Testis (tissue), 3 donors: ENCODE data around the gene ZNF827. TPM values are rescaled to one million over a fixed set of nuclear protein-coding genes. Genes with fewer than 3 reads are reported as not detected.

Experiments
- DNase-seq: peaks from one replicate; pipeline ENCODE4 v3.0.0-alpha.2; 2019
- H3K27ac ChIP-seq, 2 donors: fragments of 200-600 bp; sonication (generic); one replicate each; pipeline ENCODE4 v1.5.1; 2019
- H3K27me3 ChIP-seq: fragments of 200-600 bp; sonication (generic); one replicate; pipeline ENCODE4 v1.5.1; 2019
- H3K36me3 ChIP-seq: fragments of 200-600 bp; sonication (generic); one replicate; pipeline ENCODE4 v1.5.1; 2017; ENCODE audit warnings: low read depth; ENCODE audit errors: missing control alignments
- H3K4me1 ChIP-seq: fragments of 200-600 bp; sonication (generic); one replicate; pipeline ENCODE4 v1.5.1; 2019
- H3K4me3 ChIP-seq, 2 donors: fragments of 200-600 bp; sonication (generic); one replicate each; pipeline ENCODE4 v1.5.1; 2017 to 2019
- H3K9me3 ChIP-seq: fragments of 200-600 bp; sonication (generic); one replicate; pipeline ENCODE4 v1.5.1; 2017
- POLR2A ChIP-seq: fragments of 450-650 bp; IDR thresholded peaks from one replicate; pipeline ENCODE4 v1.6.1; 2017; ENCODE audit warnings: antibody characterized with exemption, mild to moderate bottlenecking, moderate library complexity
- WGBS, 2 donors: methylation state at CpG; one replicate each; pipeline ENCODE4 v1.1.5; 2018; 5-methylcytosine and 5-hydroxymethylcytosine counted together
- intact Hi-C: fragments of 100-400 bp; cut with DNase I; formaldehyde crosslinking; loops from one replicate; pipeline ENCODE4 v1.15.1; 2023; ENCODE audit warnings: low total_unique reads
- polyA plus RNA-seq: library from polyadenylated mRNA; stranded (reverse); fragments of 350-450 nt; fragmentation: Illumina TruSeq; extraction: RNeasy Lipid Tissue Mini Kit (QIAGEN cat#74804); gene quantifications from one replicate; pipeline ENCODE4 v1.2.3, GENCODE V29; 2014; ENCODE audit warnings: low read depth, low replicate concordance; ENCODE audit not compliant: insufficient read depth
- total RNA-seq, 2 donors: library from RNA; depleted of rRNA; stranded (reverse); fragments of >200 nt; gene quantifications; one replicate each; pipeline ENCODE4 v1.2.3, GENCODE V29; 2016
- TF ChIP-seq, protein P1 (sequence below), 3 experiments: fragments of 450-650 bp in 2 of 3; fragments of 200-600 bp in 1 of 3; sonication (generic) in 1 of 3; IDR thresholded peaks; one replicate each; pipeline ENCODE4 v1.5.1; 2016 to 2019; ENCODE audit warnings: antibody characterized with exemption in 3 of 3, mild to moderate bottlenecking in 2 of 3, moderate library complexity in 1 of 3

The ZNF827 gene
- total and polyA plus RNA-seq, 3 donors from 2014 or later, result 13.9 to 46.8 (median 37.5) TPM

DNA sequence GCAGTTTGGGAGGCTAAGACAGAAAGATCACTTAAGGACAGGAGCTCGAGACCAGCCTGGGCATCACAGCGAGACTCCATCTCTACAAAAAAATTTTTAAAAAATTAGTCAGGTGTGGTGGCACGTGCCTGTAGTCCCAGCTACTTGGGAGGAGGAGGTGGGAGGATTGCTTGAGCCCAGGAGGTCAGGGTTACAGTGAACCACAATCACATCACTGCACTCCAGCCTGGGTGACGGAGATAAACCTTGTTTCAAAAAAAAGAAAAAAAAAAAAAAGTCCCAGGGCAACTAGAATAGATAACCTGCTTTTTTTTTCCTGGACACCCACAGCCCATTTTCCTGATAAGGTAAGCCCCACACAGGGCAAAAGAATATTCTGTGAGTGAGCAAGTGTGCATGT lies 162.4 kb downstream of the ZNF827 start:
- Histone ChIP-seq H3K36me3 (no peaks in the 10 kb centered on the region), H3K27me3 (no peaks in the 10 kb centered on the region), H3K9me3 (no peaks in the 10 kb centered on the region), H3K4me1 (no peaks in the 10 kb centered on the region), H3K4me3 (no peak overlapping the region), H3K27ac (no peak overlapping the region)
- TF ChIP-seq POLR2A, result no peak
- TF ChIP-seq, protein P1, sequence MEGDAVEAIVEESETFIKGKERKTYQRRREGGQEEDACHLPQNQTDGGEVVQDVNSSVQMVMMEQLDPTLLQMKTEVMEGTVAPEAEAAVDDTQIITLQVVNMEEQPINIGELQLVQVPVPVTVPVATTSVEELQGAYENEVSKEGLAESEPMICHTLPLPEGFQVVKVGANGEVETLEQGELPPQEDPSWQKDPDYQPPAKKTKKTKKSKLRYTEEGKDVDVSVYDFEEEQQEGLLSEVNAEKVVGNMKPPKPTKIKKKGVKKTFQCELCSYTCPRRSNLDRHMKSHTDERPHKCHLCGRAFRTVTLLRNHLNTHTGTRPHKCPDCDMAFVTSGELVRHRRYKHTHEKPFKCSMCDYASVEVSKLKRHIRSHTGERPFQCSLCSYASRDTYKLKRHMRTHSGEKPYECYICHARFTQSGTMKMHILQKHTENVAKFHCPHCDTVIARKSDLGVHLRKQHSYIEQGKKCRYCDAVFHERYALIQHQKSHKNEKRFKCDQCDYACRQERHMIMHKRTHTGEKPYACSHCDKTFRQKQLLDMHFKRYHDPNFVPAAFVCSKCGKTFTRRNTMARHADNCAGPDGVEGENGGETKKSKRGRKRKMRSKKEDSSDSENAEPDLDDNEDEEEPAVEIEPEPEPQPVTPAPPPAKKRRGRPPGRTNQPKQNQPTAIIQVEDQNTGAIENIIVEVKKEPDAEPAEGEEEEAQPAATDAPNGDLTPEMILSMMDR (IDR thresholded peaks at IDR 0.05), result no peak
- 79 to 84% methylated on average over 4 of the region's 4 CpGs for WGBS, 2 donors
- intact Hi-C loops, result no loop called here
- no peak for DNase-seq

DNA sequence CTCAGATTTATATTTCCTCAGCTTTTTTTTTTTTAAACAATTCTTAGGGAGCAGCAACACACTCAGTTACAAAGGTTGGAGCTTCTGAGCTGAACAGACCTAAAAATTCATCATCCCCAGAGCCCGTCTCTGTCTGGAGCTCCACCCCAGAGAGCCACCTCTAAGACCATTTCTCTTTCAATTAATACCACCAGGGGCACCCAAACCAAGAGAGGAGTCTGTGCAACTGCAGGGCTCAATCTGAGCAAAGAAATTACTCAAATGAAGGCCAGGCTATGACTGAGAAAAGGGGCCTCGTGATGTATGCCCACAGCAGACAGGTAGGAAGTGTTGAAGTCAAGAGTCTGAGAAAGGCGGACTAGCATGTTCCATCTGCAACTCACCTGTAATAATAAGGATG lies 163.2 kb downstream of the ZNF827 start:
- TF ChIP-seq, protein P1 (IDR thresholded peaks at IDR 0.05), result no peak
- TF ChIP-seq POLR2A, result no peak
- DNase-seq, result no peak
- no peaks in the 10 kb centered on the region for H3K27me3 ChIP-seq
- no peak overlapping the region for H3K27ac ChIP-seq
- H3K4me3 ChIP-seq, result no peak overlapping the region
- H3K36me3 ChIP-seq, result no peaks in the 10 kb centered on the region
- no peaks in the 10 kb centered on the region for H3K4me1 ChIP-seq
- intact Hi-C loops, result no loop called here
- WGBS, 2 donors, result 93 to 96% methylated on average over 3 of the region's 3 CpGs
- H3K9me3 ChIP-seq, result no peaks in the 10 kb centered on the region

DNA sequence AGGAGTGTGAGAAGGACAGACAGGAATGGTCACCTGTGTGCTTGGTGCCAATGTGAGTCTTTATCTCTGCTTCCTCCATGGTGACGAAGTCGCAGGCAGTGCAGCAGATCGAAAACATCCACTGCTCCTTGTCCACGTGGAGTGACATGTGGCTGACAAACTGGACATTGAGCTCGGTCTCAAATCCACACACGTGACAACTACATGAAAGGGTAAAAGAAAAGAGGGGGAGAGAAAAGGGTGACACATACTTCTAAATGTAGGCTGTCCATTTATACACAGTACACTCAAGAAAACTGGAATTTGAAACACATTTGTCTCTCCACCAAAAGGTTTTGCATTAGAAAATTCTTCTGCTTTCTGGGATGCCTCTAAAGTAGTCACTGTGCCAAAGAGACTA lies 164.2 kb downstream of the ZNF827 start:
- intact Hi-C loops, result no loop called here
- Histone ChIP-seq H3K27ac (no peak overlapping the region), H3K4me1 (no peaks in the 10 kb centered on the region), H3K27me3 (no peaks in the 10 kb centered on the region), H3K36me3 (no peaks in the 10 kb centered on the region), H3K4me3 (no peak overlapping the region), H3K9me3 (no peaks in the 10 kb centered on the region)
- WGBS, 2 donors, result 92 to 96% methylated on average over 6 of the region's 6 CpGs
- no peak for DNase-seq
- TF ChIP-seq, protein P1 (IDR thresholded peaks at IDR 0.05), result no peak

DNA sequence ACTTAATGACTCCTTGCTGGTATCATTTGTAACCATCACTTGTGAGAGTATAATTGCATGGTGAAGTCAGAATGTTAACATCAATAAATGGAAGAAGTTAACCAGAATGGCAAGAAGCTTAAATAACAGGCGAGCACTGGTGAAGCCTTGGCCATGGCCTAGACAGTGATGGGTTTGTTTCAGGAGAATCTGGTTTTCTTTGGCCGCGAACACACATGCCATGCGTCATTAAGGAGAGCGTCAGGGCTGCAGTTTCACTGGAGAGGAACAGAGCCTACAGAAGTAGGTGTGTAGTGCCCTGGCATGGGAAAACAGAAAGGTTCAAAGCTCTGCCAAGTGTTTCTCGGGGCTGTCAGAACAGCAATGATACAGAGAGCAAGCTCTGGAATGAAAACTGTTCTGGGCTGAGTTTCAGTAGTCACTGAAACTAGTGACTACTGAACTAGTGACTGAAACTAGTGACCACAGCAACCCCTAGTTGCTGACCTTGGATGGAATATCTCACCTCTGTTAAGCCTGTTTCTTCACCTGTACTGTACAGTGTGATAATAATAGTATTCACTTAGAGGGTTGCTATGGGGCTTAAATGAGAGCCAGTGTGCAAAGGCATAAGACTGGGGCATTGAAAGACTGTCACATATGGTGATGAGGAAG lies 164.9 kb downstream of the ZNF827 start:
- H3K4me1 ChIP-seq, result no peaks in the 10 kb centered on the region
- no peaks in the 10 kb centered on the region for H3K36me3 ChIP-seq
- H3K4me3 ChIP-seq, result no peak overlapping the region
- no peaks in the 10 kb centered on the region for H3K27me3 ChIP-seq
- no peak for TF ChIP-seq POLR2A
- TF ChIP-seq, protein P1 (IDR thresholded peaks at IDR 0.05), result no peak
- intact Hi-C loops, result no loop called here
- H3K27ac ChIP-seq, result no peak overlapping the region
- no peak for DNase-seq
- no peaks in the 10 kb centered on the region for H3K9me3 ChIP-seq
- 92 to 96% methylated on average over 6 of the region's 6 CpGs for WGBS, 2 donors

DNA sequence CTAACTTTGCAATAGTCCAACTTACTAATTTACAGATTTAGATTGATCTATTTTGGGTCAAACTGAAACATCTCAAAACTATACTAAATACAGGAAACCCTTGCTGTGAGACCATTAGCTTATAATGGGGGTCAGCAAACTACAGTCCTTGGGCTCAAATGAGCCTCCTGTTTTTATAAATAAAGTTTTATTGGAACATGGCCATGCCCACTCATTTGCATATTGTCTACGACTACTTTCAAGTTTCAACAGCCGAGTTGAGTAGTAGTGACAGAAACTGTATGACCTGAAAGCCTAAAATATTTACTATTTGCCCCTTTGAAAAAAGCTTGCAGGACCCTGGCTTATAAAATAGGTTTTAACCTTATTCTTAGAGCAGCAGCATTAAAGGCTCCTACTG lies 166.3 kb downstream of the ZNF827 start:
- DNase-seq, result no peak
- H3K4me3 ChIP-seq, result no peak overlapping the region
- intact Hi-C loops, result no loop called here
- 88 to 97% methylated on average over 2 of the region's 2 CpGs for WGBS, 2 donors
- no peak overlapping the region for H3K27ac ChIP-seq
- H3K36me3 ChIP-seq, result no peaks in the 10 kb centered on the region
- no peaks in the 10 kb centered on the region for H3K9me3 ChIP-seq
- TF ChIP-seq, protein P1 (IDR thresholded peaks at IDR 0.05), result no peak
- no peak for TF ChIP-seq POLR2A
- no peaks in the 10 kb centered on the region for H3K4me1 ChIP-seq
- H3K27me3 ChIP-seq, result no peaks in the 10 kb centered on the region
